ENCODE data around the gene NPAS3.

DNA sequence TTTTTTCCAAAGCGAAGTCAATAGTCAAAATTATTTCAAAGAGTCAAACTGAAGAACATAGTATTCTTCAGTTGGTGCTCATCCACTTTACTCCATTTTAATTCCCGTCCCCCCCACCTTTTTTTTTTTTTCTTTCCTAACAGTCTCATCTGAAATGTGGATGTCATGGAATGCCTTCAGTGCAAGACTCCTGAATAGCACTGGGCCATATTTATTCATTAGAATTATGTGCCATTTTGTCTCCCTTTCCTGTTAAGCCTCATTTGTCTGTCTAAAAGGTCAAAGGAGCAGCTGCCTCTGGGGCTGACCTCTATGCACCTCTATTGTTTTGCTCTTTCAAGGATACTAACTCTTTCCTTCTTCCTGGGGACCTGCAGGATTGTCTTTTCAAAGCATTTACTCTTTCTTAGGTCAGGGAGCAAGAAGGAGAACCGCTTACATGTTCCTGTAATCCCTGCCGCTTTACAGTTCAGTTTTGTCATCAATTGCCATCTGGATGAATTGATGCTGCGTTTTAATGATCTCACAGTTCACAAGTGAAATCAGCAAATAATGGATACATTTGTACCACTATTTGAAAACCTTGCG is 310.6 kb downstream of the NPAS3 start:
- TF ChIP-seq RAD21 (IDR thresholded peaks at IDR 0.05; ENCODE audit: low read depth) (no peak), POLR2A (IDR thresholded peaks at IDR 0.05; ENCODE audit: borderline replicate concordance, extremely low read depth, insufficient read depth, insufficient read length) (no peak), CTCF (IDR thresholded peaks at IDR 0.05 in 2 of 3, conservative IDR thresholded peaks at IDR 0.05 in 1 of 3; ENCODE audit: borderline replicate concordance in 1 of 3, insufficient read depth in 1 of 3, low read depth in 2 of 3, low read length in 2 of 3) (no peak)
